ENCODE measurements around the gene KLHDC8A.
"Not testable (repeated sequence)": the region's sequence is repeated elsewhere in the genome, so short reads cannot be mapped to it uniquely, and the experiment has no call there.

The KLHDC8A gene

DNA sequence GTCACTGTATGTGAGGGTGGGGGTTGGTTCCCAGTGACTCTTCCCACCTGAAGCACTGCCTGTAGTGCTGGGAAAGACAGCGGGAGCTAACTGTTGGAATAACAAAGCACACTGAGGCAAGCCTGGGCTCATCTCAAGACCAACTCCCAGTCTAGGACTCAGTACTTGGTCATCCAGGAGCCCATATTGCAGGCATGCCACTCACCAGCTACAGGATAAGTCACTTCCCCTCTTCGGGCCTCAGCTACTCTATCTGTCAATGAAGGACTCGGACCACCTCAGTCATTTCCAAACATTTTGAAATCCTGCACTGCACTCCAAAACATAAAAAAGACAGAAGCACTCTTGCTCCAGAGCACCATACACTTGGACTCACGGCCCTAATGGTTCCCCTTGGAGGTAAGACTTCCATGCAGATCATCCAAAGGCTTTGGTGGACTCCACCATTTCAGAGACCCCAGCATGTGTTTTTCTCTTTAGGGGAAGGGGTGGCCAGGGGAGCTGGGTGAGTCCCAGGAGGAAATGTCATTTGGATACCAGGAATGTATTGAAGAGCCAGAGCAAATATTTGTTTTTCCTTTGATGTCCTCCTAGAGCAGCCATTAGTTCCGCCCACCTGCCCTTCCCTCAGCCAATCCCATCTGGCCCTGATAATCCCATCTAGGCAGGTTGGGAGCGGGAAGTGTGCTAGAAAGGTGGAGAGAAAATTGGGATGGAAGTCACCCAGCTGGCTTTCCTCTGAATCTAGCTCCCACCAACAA lies 38.3 kb downstream of the KLHDC8A start:
- DNase-seq (ENCODE audit: low read depth in 2 of 2), result no peak

DNA sequence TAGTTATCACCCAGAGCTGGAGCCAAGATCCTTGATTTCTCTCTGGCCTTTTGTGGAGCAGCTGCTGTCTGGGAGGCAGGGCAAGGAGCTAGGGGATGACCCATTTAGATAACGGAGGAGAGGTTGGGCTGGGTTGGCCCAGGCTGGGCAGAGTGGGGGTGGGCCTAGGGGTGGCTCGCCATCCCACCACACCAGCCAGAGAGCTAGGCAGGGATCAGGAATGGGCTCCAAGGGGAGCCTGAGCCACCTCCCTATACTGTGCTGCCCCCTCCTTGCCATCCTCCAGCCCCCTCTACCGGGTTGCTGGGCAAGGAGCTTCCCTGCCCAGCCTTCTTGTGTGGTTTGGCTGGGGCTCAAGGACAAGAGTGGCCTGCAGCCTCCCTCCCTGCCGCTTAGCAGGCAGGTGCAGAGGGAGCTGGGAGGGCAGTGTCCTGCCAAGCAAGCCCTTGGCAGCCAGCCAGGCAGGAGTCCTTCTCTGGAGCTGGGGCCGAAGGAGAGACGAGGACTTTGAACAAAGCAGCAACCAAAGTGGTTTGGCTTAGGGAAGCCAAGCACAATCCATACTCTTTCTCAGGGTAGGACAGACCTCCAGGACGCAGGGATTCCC lies 39.3 kb downstream of the KLHDC8A start:
- no peak for DNase-seq (ENCODE audit: low read depth in 2 of 2)

DNA sequence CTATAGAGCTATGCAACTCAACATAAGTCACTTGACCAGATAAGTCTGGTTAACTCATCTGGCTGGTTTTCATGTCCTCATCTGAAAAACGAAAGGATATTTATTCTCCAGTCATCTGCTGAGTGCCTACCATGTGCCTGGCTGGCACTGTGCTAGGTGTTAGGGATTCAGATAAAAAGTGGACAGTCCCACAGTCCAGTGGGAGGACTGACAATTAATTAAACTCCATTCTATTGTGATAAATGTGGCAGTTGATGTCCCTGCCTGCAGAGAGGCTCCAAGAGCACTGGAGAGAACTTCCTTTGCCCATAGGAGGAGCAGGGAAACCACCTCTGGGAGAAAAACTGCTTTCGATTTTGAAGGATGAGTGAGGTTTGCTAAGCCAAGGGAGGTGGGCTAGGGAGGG lies 40.6 kb downstream of the KLHDC8A start:
- DNase-seq (ENCODE audit: low read depth in 2 of 2), result no peak

DNA sequence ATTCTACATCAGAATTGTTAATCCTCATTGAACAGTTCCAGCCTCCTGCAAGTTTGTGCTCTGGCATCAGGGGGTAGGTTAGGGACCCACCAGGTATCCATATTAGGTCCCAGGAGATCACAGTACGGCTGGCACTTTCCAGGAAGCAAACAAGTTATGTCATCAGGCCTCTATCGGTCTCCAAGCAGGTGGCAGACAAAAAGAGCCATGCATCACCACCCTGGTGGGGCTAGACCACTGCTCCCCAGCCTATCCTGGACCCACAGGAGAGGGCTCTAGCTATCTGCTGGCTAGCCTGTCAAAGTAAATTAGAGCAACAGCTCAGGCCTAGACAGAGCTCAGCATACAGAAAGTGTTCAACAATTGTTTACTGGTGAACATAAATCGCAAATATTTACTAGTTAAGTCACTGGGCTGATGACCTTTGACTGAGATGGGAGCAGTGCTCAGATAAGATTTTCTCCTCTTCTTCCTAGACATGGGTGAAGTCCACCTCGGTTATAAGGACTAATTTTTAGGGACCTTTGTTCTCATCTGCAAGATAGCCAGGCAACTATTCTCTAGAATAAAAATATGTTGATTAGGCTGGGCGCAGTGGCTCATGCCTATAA lies 41.6 kb downstream of the KLHDC8A start:
- DNase-seq (ENCODE audit: low read depth in 2 of 2), result no peak

DNA sequence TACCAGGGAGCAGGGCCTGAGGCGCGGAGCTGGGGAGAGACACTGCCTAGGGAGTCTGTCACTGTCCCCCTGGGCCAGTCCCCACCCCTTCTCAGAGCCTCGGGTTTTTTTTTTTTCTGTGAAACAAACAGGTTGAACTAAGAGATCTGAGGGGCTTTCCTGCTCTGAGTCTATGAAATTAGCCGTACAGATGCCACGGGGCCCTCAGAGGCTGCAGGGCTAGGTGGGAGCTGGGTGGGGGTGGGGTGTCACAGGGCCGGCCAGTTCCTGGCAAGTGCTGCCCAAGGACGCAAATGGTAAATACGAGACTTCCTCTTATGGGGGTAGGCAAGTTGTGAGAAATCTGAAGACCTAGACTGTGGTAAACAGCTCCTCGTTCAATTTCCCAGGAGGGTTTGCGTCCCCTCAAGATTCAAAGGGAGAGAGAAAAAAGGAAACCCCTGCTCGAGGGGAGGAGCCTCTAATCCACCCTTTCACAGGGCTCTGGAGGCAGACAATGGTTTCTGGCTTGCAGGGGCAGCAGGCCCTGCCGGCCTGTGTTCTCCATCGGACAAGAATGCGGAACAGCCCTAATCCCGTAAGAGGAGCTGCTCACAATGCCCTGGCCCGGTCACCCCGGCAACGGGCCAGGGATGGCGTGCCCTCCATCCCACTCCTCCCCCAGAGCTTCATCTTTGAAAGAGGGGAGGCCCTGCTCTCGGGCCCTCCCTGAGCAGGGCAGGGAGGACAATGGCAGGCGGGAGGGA lies 43.0 kb downstream of the KLHDC8A start:
- no peak for DNase-seq (ENCODE audit: low read depth in 2 of 2)

DNA sequence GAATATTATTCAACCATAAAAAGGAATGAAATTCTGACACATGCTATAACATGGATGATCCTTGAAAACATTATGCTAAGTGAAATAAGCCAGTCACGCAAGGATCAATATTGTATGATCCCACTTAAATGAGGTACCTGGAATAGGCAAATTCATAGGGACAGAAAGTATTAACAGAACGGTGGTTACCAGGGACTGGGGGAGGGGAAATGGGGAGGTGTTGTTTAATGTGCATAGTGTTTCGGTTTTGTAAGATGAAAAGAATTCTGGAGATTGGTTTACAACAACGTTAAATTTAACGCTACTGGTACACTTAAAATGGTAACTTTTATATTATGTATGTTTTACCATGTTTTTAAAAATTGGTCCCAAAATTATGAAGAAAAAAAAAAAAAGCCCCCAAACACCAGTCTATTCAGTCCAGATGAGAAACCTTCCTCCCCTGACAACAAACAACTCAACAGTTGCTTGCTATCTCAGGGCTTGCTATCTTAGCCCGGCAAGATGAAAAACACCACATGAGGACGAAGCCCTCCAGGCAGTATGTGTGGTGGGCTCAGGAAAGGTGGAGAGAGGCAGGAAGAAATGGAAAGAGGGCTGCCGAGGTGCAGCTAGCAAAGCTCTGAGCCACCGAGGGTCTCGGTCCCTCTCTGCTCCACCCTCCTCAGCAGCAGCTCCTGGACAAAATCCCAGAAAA lies 43.7 kb downstream of the KLHDC8A start:
- no peak for DNase-seq (ENCODE audit: low read depth in 2 of 2)

DNA sequence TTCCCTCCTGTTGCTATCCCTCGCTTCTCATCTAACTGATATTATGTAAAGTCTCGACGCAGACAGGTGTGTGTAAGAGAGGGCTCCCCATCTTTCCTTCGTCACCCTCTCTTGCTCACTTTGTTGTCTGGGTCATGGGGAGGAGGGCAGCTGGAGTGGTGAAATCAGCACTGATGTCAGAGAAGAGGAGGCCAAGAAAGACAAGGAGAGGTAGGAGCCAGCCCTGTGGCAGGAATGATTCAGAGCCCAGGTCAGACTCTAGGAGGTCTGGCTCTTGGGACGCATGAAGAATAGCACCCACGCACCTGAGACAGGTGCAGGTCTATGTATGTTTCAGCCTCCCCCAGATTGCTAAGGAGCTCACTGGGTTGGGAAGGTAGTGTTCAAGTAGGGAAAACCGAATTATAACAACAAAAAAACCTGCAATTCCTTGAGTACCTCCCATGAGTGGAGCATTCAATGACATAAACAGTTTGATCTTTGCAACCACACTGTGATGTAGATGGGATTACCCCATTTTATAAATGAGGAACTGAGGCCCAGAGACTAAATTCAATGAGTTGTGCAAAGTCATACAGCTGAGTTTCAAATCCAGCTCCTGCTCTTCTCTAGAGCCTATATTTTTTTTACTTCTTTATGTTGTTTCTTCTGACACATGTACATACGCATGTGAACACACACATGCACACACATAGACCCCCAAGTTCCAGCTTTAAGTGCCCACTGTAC lies 45.6 kb downstream of the KLHDC8A start:
- no peak for DNase-seq (ENCODE audit: low read depth in 2 of 2)

DNA sequence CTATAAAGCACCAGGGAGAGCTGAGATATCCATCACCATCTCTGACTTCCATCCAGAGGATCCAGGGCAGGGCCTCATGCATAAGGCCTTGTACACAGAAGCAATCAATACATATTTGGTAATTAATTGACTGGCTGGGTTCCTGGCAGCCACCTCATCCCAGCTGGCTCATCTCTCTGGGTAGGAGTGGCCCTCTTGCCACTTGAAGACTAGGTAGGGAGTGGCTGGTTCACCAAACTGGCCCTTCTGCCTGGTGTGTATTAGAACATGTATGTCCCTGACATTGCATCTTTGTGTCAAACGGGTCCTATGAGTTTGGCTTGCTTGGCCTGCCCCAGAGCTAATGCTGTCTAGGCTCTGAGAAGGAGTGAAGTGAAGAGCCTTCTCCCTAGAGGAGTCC lies 47.0 kb downstream of the KLHDC8A start:
- DNase-seq (ENCODE audit: low read depth in 2 of 2), result no peak

DNA sequence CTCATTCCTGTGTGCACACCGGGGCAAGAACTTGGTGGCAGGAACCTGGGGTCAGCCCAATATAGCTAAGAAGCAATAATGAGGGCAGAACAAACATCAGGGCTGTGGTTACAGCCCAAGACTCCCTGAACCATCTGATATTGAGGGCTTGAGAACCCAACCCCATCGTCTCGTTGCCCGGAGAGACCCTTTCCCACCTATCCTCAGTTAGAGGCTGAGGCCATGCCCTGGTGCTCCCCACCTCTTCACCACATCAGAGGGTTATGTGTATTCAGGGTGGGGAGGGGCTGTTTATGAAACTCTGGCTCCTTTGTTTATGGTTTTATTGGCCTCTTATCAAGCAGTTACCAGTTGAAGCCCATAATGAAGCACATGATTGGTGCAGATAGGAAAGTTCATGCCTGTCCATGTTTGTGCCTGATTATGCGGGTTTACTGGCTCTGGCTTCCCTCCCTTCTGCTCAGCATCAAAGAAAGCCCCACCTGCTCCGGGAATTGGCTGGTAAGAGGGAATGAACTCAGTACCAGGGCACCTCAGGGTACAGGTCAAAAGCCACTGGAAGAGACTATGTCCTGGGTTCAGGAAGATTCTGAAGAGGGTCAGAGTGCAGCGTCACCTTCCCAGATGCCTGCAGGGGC lies 49.7 kb downstream of the KLHDC8A start:
- DNase-seq (ENCODE audit: low read depth in 2 of 2), result no peak

DNA sequence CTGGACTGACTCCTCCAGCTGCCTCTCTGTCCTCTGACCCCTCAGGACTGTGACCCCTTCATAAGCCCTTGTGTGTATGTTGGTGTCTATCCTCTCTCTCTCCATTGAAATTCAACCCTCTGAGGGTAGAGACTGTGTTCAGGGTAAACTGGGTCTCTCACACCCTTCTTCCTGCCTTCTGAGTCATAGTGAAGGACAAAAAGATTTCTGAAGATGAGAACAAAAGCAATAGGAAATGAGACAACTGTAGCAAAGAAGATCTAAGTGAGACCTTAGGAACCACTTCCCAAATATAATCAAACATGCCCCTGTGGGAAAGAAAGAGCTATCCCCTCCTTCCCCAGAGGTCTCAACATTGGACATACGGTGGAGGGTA lies 52.0 kb downstream of the KLHDC8A start:
- DNase-seq (ENCODE audit: low read depth in 2 of 2), result no peak

DNA sequence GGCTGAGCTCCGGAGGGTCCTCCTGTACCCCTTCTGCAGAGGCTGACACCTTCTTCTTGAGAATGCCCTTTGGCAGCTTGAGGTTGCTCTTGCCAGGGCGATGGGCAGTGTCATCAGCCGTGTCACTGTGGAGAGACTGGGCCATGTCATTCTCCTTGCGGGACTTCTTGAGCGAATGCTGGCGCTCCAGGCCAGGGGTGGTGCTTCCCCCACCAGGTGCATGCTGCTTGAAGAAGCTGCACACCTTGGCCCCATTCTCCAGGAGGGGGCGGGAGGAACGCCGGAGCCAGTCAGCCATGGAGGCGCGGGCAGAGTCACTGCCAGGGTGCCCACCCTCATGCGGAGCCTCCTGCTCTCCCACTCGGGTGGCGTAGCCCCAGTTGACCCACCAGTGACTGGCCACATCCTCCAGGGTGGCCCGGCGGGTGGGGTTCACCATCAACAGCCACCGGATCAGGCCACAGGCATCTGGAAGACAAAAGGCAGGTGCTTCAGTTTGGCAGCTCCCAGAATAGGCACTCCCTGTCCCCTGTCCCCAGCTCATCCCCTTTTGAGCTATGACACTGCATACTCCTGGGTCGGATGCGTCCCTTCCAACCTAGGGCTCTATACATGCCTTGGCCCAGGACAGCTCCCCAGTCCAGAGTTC lies 52.6 kb downstream of the KLHDC8A start:
- no peak for DNase-seq (ENCODE audit: low read depth in 2 of 2)

DNA sequence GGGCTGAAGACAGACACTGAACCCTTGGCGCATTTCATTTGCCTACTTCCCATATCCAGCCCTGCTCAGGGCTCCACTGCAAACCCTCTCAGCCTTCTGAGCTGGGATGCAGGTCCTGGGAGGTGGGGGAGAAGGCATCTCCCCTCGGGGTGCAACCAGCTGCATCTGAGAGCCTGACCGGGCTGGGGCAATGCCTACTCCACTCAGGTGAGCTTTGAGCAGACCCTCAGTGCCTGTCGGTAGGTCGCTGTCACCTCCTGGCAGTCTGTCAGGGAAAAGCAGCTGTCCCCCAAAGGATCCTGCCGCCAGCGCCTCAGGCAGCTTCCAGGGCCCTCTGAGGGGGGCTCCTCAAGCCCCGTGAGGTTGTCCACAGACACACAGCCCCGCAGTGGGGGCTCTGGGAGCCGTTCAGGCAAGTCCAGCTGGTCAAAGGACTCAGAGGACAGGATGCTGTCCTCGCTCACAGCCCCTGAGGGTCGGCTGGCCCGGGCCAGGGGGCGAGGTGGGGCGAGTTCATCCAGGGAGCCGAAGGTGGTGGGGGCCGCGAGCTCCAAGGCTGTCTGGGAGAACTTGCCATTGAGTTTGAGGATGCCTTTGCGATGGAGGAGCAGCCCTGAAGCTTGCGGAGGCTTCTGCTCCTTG lies 53.4 kb downstream of the KLHDC8A start:
- DNase-seq (ENCODE audit: low read depth in 2 of 2), result no peak

DNA sequence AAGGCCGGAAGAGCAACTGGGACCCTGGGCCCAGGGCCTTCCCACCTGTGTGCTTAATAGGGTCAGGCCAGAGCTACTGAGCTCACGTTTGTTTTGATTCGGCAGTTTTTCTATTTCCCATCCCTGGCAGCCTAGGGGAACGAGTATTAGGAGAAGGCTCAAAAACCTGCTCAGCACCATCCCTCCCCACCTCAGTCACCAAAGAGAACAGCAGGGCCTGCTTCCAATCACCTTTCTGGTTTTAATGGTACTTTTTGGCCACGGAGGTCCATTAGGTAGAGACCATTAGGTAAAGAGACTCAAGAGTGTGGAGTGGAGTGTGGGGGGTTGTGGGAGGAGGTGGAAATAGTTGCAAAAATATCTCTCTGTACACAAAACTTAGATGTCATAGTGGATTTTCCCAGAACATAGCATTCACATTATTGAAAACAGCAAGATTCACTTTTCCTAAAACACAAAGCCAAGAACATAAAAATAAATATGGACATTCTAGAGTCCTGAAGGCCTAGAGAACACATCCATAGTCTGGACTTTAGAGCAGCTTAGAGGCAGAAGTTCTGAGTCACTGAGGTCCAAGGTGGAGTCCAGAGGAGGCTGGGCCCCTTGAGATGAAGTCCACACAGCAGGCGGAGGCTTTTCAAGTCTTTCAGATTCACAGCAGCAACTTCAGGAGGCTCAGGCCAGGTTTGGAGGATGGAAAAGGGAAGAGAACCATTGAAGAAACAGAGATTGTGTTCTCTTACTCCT lies 54.7 kb downstream of the KLHDC8A start:
- no peak for DNase-seq (ENCODE audit: low read depth in 2 of 2)

DNA sequence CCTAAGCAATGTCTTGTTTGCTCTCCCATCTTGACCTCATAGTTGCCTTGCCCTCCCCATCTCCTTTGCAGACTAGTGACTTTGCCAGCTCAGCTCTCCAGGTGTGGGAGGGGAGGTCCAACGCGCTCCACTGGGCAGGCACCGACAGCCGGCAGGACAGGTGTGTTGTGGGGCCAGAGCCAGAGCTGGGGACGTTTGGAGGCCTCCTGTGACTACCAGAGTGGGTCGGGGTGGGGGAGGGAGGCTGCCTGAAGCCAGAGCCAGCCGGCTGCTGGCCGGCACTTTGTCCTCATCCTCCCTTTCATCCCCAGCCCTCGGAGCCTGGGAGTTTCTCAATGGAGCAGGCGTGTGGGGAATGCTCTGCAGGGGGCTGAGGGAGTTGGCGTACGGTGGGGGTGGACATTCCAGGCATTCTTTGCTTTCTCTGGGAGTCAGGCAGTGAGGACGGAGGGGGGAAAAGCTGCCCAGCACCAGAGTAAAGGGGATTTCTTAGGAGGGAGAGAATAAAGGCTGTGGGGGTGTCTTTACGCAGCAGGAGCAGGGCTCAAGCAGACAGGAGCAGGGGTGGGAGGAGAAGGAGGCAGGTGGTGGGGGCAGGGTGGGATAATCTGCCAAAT lies 55.4 kb downstream of the KLHDC8A start:
- DNase-seq (ENCODE audit: low read depth in 2 of 2), result no peak

DNA sequence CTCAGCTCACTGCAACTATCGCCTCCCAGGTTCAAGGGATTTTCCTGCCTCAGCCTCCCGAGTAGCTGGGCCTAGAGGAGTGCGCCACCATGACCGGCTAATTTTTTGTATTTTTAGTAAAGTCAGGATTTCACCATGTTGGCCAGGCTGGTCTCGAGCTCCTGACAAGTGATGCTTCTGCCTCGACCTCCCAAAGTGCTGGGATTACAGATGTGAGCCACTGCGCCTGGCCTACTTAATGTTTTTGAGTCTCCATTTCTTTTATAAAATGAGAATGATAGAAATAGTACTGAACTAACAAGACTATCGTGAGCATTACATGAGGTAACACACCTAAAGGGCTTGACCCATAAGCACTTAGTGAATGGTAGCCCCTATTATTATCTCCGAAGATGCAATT lies 56.6 kb downstream of the KLHDC8A start:
- no peak for DNase-seq (ENCODE audit: low read depth in 2 of 2)

DNA sequence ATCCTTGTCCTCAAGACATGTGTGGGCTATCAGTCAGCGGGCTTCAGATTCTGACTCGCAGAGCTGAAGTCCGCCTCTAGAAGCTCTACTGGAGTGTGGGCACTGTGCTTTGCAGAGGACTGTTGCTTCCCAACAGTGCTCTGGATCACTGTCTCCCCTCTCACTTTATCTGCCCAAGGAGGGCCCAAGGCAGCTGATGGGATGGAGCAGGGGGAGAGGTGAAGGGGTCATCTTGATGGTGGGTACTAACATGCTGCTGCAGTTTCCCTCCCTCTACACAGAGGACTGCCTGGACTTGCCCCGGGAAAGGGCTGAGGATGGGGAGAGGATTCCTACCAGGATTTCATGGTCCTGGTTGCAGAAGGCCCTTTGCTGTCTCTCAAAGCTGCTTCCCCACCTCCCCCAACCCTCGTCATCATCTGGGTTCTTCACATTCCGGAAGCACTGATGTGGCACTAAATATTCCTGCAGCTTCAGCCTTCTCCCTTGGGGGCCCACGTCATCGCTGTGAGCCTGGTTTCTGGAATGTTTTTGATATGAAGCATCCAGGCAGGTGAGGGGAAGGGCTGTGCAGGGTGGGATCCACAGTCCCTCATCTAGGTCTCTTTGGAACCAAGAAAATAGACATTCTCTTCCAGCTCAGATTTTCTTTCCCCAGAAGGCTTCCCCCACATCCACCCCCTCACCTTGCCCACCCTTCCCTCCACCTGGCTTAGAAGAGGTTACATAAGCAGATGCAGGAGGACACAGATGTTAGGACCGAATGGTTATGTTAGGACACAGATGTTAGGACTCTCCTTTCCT lies 58.3 kb downstream of the KLHDC8A start:
- DNase-seq (ENCODE audit: low read depth in 2 of 2), result no peak

DNA sequence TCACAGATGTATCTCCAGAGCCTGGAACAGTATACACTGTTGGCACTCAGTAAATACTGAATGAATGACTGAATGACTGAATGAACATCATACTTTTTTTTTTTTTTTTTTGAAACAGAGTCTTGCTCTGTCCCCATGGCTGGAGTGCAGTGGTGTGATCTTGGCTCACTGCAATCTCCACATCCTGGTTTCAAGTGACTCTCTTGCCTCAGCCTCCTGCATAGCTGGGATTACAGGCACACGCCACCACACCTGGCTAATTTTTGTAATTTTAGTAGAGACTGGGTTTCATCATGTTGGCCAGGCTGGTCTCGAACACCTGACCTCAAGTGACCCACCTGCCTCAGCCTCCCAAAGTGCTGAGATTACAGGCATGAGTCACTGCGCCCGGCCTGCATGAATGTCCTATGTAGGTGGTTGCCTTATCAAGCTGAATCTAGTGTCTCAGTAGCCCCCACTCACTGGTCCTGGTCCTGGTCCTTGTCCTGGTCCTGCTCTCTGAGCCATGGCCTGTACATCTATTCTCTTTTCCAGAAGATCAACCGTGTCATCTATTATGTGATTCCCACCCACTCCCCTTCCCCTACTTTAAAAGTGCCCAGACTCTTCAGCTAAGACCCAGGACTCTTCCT lies 59.1 kb downstream of the KLHDC8A start:
- DNase-seq (ENCODE audit: low read depth in 2 of 2), result not testable (repeated sequence)
